Left lung (tissue), 10 donors: ENCODE results near the gene CADM1. TPM values are rescaled to one million over a fixed set of nuclear protein-coding genes. Genes with fewer than 3 reads are reported as not detected.
A peak's percentile ranks its signal among the peaks of the same experiment; 100 is the strongest.

Source experiments
- ATAC-seq: fragments of 200-7000 bp; cut with Tn5 transposase; one replicate; pipeline ENCODE4 v1.9.1; 2020; ENCODE audit warnings: moderate library complexity
- DNase-seq, 4 donors: peaks; one replicate each; pipeline ENCODE4 v3.0.0-alpha.2; 2013 to 2020
- H3K27ac ChIP-seq, 2 donors: fragments of 200-600 bp; sonication (generic) in 1 of 2; one replicate each; pipeline versions ENCODE4 v1.5.0 to v1.8.0; 2020 to 2021
- H3K27me3 ChIP-seq, 2 donors: fragments of 200-600 bp; sonication (generic) in 1 of 2; one replicate each; pipeline versions ENCODE4 v1.5.0 to v1.8.0; 2020 to 2021
- H3K36me3 ChIP-seq, 2 donors: fragments of 200-600 bp; sonication (generic) in 1 of 2; one replicate each; pipeline versions ENCODE4 v1.5.0 to v1.8.0; 2020 to 2021
- H3K4me1 ChIP-seq, 2 donors: fragments of 200-600 bp; one replicate each; pipeline ENCODE4 v1.8.0; 2021
- H3K4me3 ChIP-seq, 2 donors: fragments of 200-600 bp; sonication (generic) in 1 of 2; one replicate each; pipeline versions ENCODE4 v1.5.0 to v1.8.0; 2020 to 2021; ENCODE audit warnings: mild to moderate bottlenecking in 1 of 2
- H3K9me3 ChIP-seq, 2 donors: fragments of 200-600 bp; sonication (generic) in 1 of 2; one replicate each; pipeline versions ENCODE4 v1.5.0 to v1.8.0; 2020 to 2021
- intact Hi-C, 2 donors: fragments of 100-400 bp; cut with DNase I; formaldehyde crosslinking; loops; one replicate each; pipeline versions ENCODE4 v1.11.2 to v1.14.2; 2022
- polyA plus RNA-seq, 6 donors: library from polyadenylated mRNA; unstranded; fragments of 120-200 nt; gene quantifications; one replicate each; pipeline ENCODE4 v1.2.1, GENCODE V29; 2013; ENCODE audit not compliant: insufficient read length in 6 of 6
- total RNA-seq, 2 donors: library from RNA; stranded (reverse); fragmentation: NEBNext Ultra II Directional; extraction: Animal tissue kit (Norgen Biotek cat#: 25700); gene quantifications; one replicate each; pipeline ENCODE4 v1.2.1, GENCODE V29; 2021
- TF ChIP-seq, protein P1 (sequence below), 2 donors: fragments of 200-600 bp; sonication (generic) in 1 of 2; IDR thresholded peaks; one replicate each; pipeline versions ENCODE4 v1.5.0 to v1.8.0; 2021; ENCODE audit warnings: antibody characterized with exemption in 2 of 2
- donor health status: DM: no; HTN: yes; CAD: no.
- donor health status: DM: no; HTN: no; CAD: no.

CADM1 gene
- total and polyA plus RNA-seq, 8 donors, result 105 to 307 (median 156) TPM

DNA sequence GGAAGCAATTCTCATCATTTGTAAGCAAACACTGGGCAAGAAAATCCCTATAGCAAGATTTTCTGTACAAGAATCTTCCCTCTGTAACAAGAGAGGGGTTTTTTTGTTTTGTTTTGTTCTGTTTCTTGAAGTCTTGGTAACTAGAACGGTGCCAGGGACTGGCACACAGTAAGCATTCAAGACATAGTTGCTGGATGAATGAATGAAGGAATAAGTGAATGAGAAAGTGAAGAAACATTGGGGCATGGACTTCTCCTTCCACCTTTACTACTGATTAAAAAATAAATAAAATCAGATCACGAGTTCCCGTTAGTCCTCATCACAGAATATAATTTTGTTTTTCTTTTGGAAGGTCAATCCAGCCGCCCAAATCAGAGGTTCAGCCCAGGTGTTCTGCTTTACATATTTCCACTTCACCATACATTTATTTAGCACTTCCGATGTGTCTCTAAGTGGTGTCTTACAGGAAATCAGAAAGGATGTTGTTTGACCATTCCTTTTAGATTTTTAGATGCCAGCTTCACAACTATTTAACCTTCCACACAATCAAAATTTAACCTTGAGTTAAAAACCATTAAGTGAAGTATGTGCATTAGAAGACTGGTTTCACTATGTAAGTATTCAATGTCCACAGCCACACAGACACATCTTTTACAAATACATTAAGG lies 281.2 kb downstream of the CADM1 start:
- H3K27me3 ChIP-seq, result no peaks in the 10 kb centered on the region
- H3K36me3 ChIP-seq, result no peaks in the 10 kb centered on the region
- peak overlapping the region; percentile 5 to 10 for H3K27ac ChIP-seq
- H3K4me3 ChIP-seq, result no peak overlapping the region
- H3K9me3 ChIP-seq, result no peaks in the 10 kb centered on the region
- no peak for ATAC-seq
- intact Hi-C loops, result no loop called here
- TF ChIP-seq, protein P1, sequence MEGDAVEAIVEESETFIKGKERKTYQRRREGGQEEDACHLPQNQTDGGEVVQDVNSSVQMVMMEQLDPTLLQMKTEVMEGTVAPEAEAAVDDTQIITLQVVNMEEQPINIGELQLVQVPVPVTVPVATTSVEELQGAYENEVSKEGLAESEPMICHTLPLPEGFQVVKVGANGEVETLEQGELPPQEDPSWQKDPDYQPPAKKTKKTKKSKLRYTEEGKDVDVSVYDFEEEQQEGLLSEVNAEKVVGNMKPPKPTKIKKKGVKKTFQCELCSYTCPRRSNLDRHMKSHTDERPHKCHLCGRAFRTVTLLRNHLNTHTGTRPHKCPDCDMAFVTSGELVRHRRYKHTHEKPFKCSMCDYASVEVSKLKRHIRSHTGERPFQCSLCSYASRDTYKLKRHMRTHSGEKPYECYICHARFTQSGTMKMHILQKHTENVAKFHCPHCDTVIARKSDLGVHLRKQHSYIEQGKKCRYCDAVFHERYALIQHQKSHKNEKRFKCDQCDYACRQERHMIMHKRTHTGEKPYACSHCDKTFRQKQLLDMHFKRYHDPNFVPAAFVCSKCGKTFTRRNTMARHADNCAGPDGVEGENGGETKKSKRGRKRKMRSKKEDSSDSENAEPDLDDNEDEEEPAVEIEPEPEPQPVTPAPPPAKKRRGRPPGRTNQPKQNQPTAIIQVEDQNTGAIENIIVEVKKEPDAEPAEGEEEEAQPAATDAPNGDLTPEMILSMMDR (IDR thresholded peaks at IDR 0.05), result no peak
- DNase-seq, result no peak
- H3K4me1 ChIP-seq, result peaks cover 0 to 8% of the 10 kb centered on the region in 2 donors

GRCh38 chr11:115222218-115222862 lies 281.9 kb downstream of the CADM1 start:
- Histone ChIP-seq H3K4me3 (no peak overlapping the region), H3K27me3 (no peaks in the 10 kb centered on the region), H3K27ac (peak overlapping the region; percentile 5 to 10), H3K4me1 (peaks cover 0 to 8% of the 10 kb centered on the region in 2 donors), H3K36me3 (no peaks in the 10 kb centered on the region), H3K9me3 (no peaks in the 10 kb centered on the region)
- ATAC-seq, result peak; percentile 76
- DNase-seq, result no peak
- intact Hi-C loops, result no loop called here
- TF ChIP-seq, protein P1 (IDR thresholded peaks at IDR 0.05), result no peak

DNA sequence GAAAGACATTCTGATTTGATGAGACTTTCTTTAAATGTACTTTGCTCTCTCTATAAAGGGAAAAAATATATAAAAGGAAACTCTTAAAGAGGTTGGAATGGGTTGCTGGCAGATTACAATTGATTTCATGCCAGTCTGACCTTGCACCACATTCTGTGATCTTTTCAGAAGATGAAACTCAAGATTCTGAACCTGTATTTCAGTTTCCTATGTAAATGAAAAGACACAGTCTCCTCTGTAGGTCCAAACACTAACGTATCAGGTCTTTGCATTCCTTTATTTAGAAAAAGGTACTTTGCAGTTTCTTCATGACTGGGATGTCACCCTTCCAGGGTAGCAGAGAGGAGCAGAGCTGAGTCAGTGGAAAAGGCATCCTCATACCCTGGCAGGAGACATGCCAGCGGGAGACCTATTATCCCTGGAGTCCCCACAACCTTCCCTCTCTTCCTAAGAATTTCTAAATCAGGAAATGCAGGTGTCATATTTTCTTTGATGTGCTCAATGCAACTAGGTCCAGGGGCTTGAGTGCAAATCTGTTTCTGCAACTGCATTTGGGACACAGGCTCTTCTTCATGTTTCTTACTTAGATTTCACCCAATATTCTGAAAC lies 282.6 kb downstream of the CADM1 start:
- no peak overlapping the region for H3K27ac ChIP-seq
- H3K4me3 ChIP-seq, result no peak overlapping the region
- ATAC-seq (no peak), DNase-seq (no peak)
- no peaks in the 10 kb centered on the region for H3K36me3 ChIP-seq
- TF ChIP-seq, protein P1 (IDR thresholded peaks at IDR 0.05), result no peak
- peaks cover 0 to 8% of the 10 kb centered on the region in 2 donors for H3K4me1 ChIP-seq
- no peaks in the 10 kb centered on the region for H3K27me3 ChIP-seq
- no peaks in the 10 kb centered on the region for H3K9me3 ChIP-seq
- intact Hi-C loops, result no loop called here

GRCh38 chr11:115220911-115221310 lies 283.3 kb downstream of the CADM1 start:
- DNase-seq, result no peak
- TF ChIP-seq, protein P1 (IDR thresholded peaks at IDR 0.05), result no peak

GRCh38 chr11:115220423-115220822 lies 283.8 kb downstream of the CADM1 start:
- Histone ChIP-seq H3K36me3 (no peaks in the 10 kb centered on the region), H3K27ac (no peak overlapping the region), H3K27me3 (no peaks in the 10 kb centered on the region), H3K4me3 (no peak overlapping the region), H3K4me1 (peaks cover 0 to 8% of the 10 kb centered on the region in 2 donors), H3K9me3 (no peaks in the 10 kb centered on the region)
- no peak for DNase-seq
- intact Hi-C loops, result no loop called here
- TF ChIP-seq, protein P1 (IDR thresholded peaks at IDR 0.05), result no peak
- no peak for ATAC-seq

More at GRCh38 chr11:115220911-115221310, 283.3 kb downstream of the CADM1 start:
- Histone ChIP-seq H3K36me3 (no peaks in the 10 kb centered on the region), H3K27ac (no peak overlapping the region), H3K27me3 (no peaks in the 10 kb centered on the region), H3K4me1 (peaks cover 0 to 8% of the 10 kb centered on the region in 2 donors), H3K9me3 (no peaks in the 10 kb centered on the region), H3K4me3 (no peak overlapping the region)
- intact Hi-C loops, result no loop called here
- no peak for ATAC-seq
